CD14-positive monocyte (primary cell): Measurements from ENCODE around the gene SLC24A3. TPM values are rescaled to one million over a fixed set of nuclear protein-coding genes. Genes with fewer than 3 reads are reported as not detected.

Experiments
- DNase-seq, 3 donors: peaks; one replicate each; pipeline ENCODE4 v3.0.0-alpha.2; 2011 to 2022
- H2AFZ ChIP-seq: 2 replicates; pipeline ENCODE4 v1.6.0; 2012; ENCODE audit warnings: mild to moderate bottlenecking, low read depth, low read length, inconsistent platforms; ENCODE audit not compliant: insufficient read depth, poor library complexity, severe bottlenecking
- H3K27ac ChIP-seq, 2 donors: 1 replicate in 1 of 2; 2 replicates in 1 of 2; pipeline ENCODE4 v1.5.1; 2012 to 2013; ENCODE audit warnings: low read length in 2 of 2, control low read depth in 1 of 2, inconsistent platforms in 1 of 2, low read depth in 1 of 2, mild to moderate bottlenecking in 1 of 2
- H3K27me3 ChIP-seq, 2 donors: one replicate each; pipeline versions ENCODE4 v1.6.0 to v1.6.1; 2011 to 2013; ENCODE audit warnings: low read length in 2 of 2; ENCODE audit not compliant: control insufficient read depth in 2 of 2, insufficient read depth in 2 of 2
- H3K36me3 ChIP-seq, 2 donors: replicated peaks in 1 of 2; 1 replicate in 1 of 2; 2 replicates in 1 of 2; pipeline versions ENCODE4 v1.5.1 to v1.6.1; 2012 to 2013; ENCODE audit warnings: low read length in 2 of 2, control low read depth in 1 of 2, inconsistent platforms in 1 of 2, mild to moderate bottlenecking in 1 of 2; ENCODE audit not compliant: insufficient read depth in 2 of 2, control insufficient read depth in 1 of 2
- H3K4me1 ChIP-seq, 2 donors: 1 replicate in 1 of 2; 2 replicates in 1 of 2; pipeline versions ENCODE4 v1.5.1 to v1.6.1; 2012 to 2013; ENCODE audit warnings: low read length in 2 of 2, control low read depth in 1 of 2, inconsistent platforms in 1 of 2, mild to moderate bottlenecking in 1 of 2, moderate library complexity in 1 of 2; ENCODE audit not compliant: insufficient read depth in 2 of 2, control insufficient read depth in 1 of 2
- H3K4me2 ChIP-seq: replicated peaks from 2 replicates; pipeline ENCODE3; 2012; ENCODE audit warnings: low read length, moderate library complexity, mild to moderate bottlenecking; ENCODE audit not compliant: poor library complexity, severe bottlenecking; ENCODE audit errors: extremely low read depth
- H3K4me3 ChIP-seq, 3 experiments: fragments of 200-600 bp in 1 of 3; sonication (generic) in 1 of 3; replicated peaks in 1 of 3; 1 replicate in 2 of 3; 2 replicates in 1 of 3; pipeline ENCODE4 v1.5.1; 2011 to 2013; ENCODE audit warnings: low read length in 3 of 3, mild to moderate bottlenecking in 3 of 3, control low read depth in 2 of 3, low read depth in 2 of 3, inconsistent platforms in 1 of 3, moderate library complexity in 1 of 3
- H3K79me2 ChIP-seq: 2 replicates; pipeline ENCODE4 v1.6.0; 2012; ENCODE audit warnings: mild to moderate bottlenecking, control low read depth, inconsistent platforms, low read length, moderate library complexity; ENCODE audit not compliant: insufficient read depth
- H3K9ac ChIP-seq: 2 replicates; pipeline ENCODE4 v1.6.0; 2017; ENCODE audit warnings: low read length, mild to moderate bottlenecking; ENCODE audit not compliant: insufficient read depth, poor library complexity, severe bottlenecking
- H3K9me3 ChIP-seq, 2 donors: replicated peaks in 1 of 2; 1 replicate in 1 of 2; 2 replicates in 1 of 2; pipeline versions ENCODE4 v1.5.1 to v1.6.1; 2012 to 2013; ENCODE audit warnings: low read length in 2 of 2, control low read depth in 1 of 2; ENCODE audit not compliant: control insufficient read depth in 1 of 2, insufficient read depth in 1 of 2
- H4K20me1 ChIP-seq: 2 replicates; pipeline ENCODE4 v1.6.0; 2012; ENCODE audit warnings: mild to moderate bottlenecking, low read length, control low read depth, moderate library complexity; ENCODE audit not compliant: insufficient read depth
- H3K27ac Mint-ChIP-seq, 7 donors: one replicate each; pipeline ENCODE4 v1.8.0; 2020; ENCODE audit warnings: mild to moderate bottlenecking in 7 of 7, mixed read lengths in 7 of 7, moderate library complexity in 6 of 7, inconsistent platforms in 2 of 7
- H3K27me3 Mint-ChIP-seq, 3 donors: one replicate each; pipeline ENCODE4 v1.8.0; 2021 to 2022; ENCODE audit warnings: low read depth in 3 of 3, mild to moderate bottlenecking in 3 of 3, mixed read lengths in 3 of 3, moderate library complexity in 3 of 3, inconsistent platforms in 1 of 3
- H3K36me3 Mint-ChIP-seq, 2 donors: one replicate each; pipeline ENCODE4 v1.8.0; 2020; ENCODE audit warnings: mixed read lengths in 2 of 2, inconsistent platforms in 1 of 2, mild to moderate bottlenecking in 1 of 2
- H3K4me1 Mint-ChIP-seq: one replicate; pipeline ENCODE4 v1.8.0; 2020; ENCODE audit warnings: mild to moderate bottlenecking, mixed read lengths
- H3K4me3 Mint-ChIP-seq, 2 donors: one replicate each; pipeline ENCODE4 v1.8.0; 2020; ENCODE audit warnings: mild to moderate bottlenecking in 2 of 2, mixed read lengths in 2 of 2, moderate library complexity in 1 of 2
- H3K9me3 Mint-ChIP-seq, 7 donors: one replicate each; pipeline ENCODE4 v1.8.0; 2020 to 2022; ENCODE audit warnings: mixed read lengths in 7 of 7, mild to moderate bottlenecking in 6 of 7, moderate library complexity in 6 of 7, inconsistent platforms in 2 of 7
- WGBS: methylation state at CpG from one replicate; pipeline ENCODE4 v1.1.5; 2013; ENCODE audit warnings: missing lambda C conversion rate; ENCODE audit not compliant: insufficient coverage; 5-methylcytosine and 5-hydroxymethylcytosine counted together
- intact Hi-C, 2 donors: fragments of 100-400 bp; cut with micrococcal nuclease; formaldehyde crosslinking; loops; one replicate each; pipeline versions ENCODE4 v1.15.0 to v1.15.1; 2023
- polyA plus RNA-seq, 3 donors: library from polyadenylated mRNA; depleted of rRNA in 1 of 3; unstranded in 2 of 3; stranded (reverse) in 1 of 3; fragments of 300-500 nt in 2 of 3; fragments of >200 nt in 1 of 3; fragmentation: Illumina TruSeq in 2 of 3; gene quantifications; 1 replicate in 2 of 3; 2 replicates in 1 of 3; pipeline ENCODE4 v1.2.3, GENCODE V29; 2012 to 2021
- TF ChIP-seq, protein P1 (sequence below): fragments of 200-600 bp; IDR thresholded peaks from one replicate; pipeline ENCODE4 v1.8.0; 2022; ENCODE audit warnings: antibody characterized with exemption, mild to moderate bottlenecking

The SLC24A3 gene
- polyA plus RNA-seq, 3 donors = 0.04 to 0.08 TPM; not detected in 1

DNA sequence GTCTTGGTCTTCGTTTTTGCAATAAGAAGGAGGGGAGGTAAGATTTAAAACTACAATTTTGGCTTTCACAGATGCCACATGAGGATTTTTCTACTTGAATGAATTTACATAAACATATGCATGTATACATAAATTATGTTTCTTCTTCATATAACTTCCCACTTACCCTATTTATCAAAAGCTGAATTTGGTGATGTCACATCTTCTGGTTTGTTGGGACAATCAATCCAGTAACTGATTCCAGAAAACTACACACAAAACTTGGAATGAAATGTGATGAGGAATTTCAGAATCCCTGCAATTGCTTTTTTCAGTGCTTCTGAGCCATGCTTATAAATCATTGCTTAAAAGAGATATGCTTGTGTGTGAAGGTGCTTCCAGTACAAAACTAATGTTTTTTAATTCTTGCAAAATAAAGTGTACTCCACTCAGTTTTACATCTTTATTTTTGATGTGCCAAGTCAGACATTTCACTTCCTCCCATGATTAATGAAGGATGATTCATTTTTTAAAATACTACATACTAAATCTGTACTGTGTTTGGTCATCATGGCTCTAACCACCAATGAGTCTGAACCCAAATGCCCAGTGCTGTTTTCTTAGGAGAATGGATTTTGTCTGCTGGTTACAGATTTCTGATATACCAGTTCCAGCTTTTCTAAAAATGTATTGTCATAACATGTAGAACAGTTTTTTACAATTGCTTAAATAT, 513.5 kb downstream of the SLC24A3 start:
- TF ChIP-seq, protein P1, sequence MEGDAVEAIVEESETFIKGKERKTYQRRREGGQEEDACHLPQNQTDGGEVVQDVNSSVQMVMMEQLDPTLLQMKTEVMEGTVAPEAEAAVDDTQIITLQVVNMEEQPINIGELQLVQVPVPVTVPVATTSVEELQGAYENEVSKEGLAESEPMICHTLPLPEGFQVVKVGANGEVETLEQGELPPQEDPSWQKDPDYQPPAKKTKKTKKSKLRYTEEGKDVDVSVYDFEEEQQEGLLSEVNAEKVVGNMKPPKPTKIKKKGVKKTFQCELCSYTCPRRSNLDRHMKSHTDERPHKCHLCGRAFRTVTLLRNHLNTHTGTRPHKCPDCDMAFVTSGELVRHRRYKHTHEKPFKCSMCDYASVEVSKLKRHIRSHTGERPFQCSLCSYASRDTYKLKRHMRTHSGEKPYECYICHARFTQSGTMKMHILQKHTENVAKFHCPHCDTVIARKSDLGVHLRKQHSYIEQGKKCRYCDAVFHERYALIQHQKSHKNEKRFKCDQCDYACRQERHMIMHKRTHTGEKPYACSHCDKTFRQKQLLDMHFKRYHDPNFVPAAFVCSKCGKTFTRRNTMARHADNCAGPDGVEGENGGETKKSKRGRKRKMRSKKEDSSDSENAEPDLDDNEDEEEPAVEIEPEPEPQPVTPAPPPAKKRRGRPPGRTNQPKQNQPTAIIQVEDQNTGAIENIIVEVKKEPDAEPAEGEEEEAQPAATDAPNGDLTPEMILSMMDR = no peak
- peaks cover 32% of the 10 kb centered on the region for H3K4me1 Mint-ChIP-seq
- H3K9me3 ChIP-seq = no peaks in the 10 kb centered on the region
- no peaks in the 10 kb centered on the region for H4K20me1 ChIP-seq
- H3K9ac ChIP-seq = no peak overlapping the region
- peaks cover under 1 to 5% (median 3%) of the 10 kb centered on the region in 3 donors for H3K27me3 Mint-ChIP-seq
- H3K79me2 ChIP-seq = no peaks in the 10 kb centered on the region
- H3K4me3 Mint-ChIP-seq = no peak overlapping the region
- no peak overlapping the region for H3K4me2 ChIP-seq
- H3K27ac Mint-ChIP-seq = peak overlapping the region; percentile 31 to 83 (median 74)
- DNase-seq = peak; percentile 59 to 80 (median 78)
- no CpG with 5 or more reads among the region's 1 CpG for WGBS
- no peak overlapping the region for H2AFZ ChIP-seq
- intact Hi-C loops = loop anchor here in 1 of 2 donors (5.0 kb wide), 1 partner anchor 36 kb away; no protein-coding TSS in a partner anchor
- H3K4me3 ChIP-seq = no peak overlapping the region
- H3K27ac ChIP-seq = peak overlapping the region in 1 of 2 donors; percentile 70
- no peaks in the 10 kb centered on the region for H3K27me3 ChIP-seq
- H3K4me1 ChIP-seq = peaks cover 28 to 33% of the 10 kb centered on the region in 2 donors
- no peaks in the 10 kb centered on the region for H3K36me3 Mint-ChIP-seq
- H3K9me3 Mint-ChIP-seq = peaks cover 0 to 5% (median 1%) of the 10 kb centered on the region in 7 donors
- H3K36me3 ChIP-seq = no peaks in the 10 kb centered on the region

DNA sequence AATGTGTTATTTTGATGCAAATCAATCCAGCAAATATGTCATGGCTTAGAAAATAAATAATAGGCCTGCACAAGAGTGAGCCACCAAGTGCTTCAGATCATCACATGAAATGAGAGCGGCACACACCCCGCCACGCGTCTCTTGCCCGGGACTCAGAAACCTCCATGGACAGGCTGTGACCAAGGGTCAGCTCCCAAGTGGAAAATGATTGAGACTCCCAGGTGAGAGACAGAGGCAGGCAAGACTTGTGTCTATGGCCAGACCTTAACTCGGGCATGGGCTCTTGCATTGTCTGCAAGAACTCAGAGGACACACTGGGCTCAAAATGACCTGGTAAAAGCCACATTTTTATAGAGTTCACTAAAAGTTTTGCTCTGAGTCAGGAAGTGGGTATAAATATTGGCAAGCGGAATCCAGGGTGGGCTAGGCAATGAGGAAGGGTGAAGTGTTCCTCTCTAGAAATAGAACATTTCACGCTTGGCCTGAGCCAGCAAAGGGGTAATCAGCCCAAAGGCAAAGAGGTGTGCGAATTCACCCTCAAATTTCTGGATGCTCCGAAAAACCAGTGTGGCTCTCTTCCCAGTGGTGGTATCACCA, 514.9 kb downstream of the SLC24A3 start:
- H3K27me3 ChIP-seq = no peaks in the 10 kb centered on the region
- H3K36me3 ChIP-seq = no peaks in the 10 kb centered on the region
- Mint-ChIP-seq H3K4me1 (peaks cover 26% of the 10 kb centered on the region), H3K36me3 (no peaks in the 10 kb centered on the region), H3K27me3 (peaks cover 0 to 3% (median 3%) of the 10 kb centered on the region in 3 donors), H3K27ac (peak overlapping the region in 1 of 7 donors; percentile 25), H3K9me3 (peaks cover 0 to 5% (median 1%) of the 10 kb centered on the region in 7 donors), H3K4me3 (no peak overlapping the region)
- H3K4me3 ChIP-seq = no peak overlapping the region
- H3K4me1 ChIP-seq = peaks cover 22 to 26% of the 10 kb centered on the region in 2 donors
- H4K20me1 ChIP-seq = no peaks in the 10 kb centered on the region
- no peak for DNase-seq
- no peak overlapping the region for H2AFZ ChIP-seq
- no peak overlapping the region for H3K27ac ChIP-seq
- TF ChIP-seq, protein P1 = no peak
- no peaks in the 10 kb centered on the region for H3K79me2 ChIP-seq
- no peaks in the 10 kb centered on the region for H3K9me3 ChIP-seq
- WGBS = 85% methylated on average over 10 of the region's 10 CpGs
- no peak overlapping the region for H3K9ac ChIP-seq
- H3K4me2 ChIP-seq = no peak overlapping the region
- intact Hi-C loops = loop anchor here in 1 of 2 donors (5.0 kb wide), 1 partner anchor 35 kb away; no protein-coding TSS in a partner anchor
